Frontal cortex (tissue), 4 donors: ENCODE results near the gene CTU1. TPM values are rescaled to one million over a fixed set of nuclear protein-coding genes. Genes with fewer than 3 reads are reported as not detected.

ENCODE experiments used
- DNase-seq, 2 donors: peaks; one replicate each; pipeline ENCODE4 v3.0.0; 2012; ENCODE audit warnings: low spot score in 2 of 2
- FAIRE-seq: peaks from 2 replicates; lab custom pipeline; 2012; peaks lifted over from hg19 to GRCh38; lab: Jason Lieb, UNC
- total RNA-seq: library from RNA; depleted of rRNA; stranded (reverse); fragments of >200 nt; gene quantifications from one replicate; pipeline ENCODE4 v1.2.3, GENCODE V29; 2014
- donor health status: control.
- donor health status: control.
- donor health status: control.

CTU1 gene
- total RNA-seq, 1 donor from 2014 or later = 4.1 TPM

DNA sequence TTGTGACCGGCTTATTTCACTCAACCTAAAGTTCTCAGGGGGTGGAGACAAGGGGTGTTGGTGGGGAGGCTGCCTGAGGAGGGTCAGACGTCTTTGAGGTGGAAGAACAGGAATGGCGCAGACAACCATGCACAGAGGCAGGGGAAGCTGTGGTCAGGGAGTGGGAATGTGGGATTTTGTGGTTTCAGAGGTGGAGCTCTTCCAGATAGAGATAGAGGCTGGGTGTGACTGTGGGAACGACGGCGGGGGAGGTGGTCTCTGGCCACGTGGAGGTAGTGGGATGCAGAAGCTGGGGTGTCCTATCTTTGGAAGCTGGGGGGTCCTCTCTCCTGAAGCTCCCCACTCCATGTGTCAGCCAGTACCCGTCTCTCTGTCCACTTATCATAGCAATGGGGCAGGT lies 17.7 kb downstream of the CTU1 start:
- no peak for DNase-seq
- no peak for FAIRE-seq

DNA sequence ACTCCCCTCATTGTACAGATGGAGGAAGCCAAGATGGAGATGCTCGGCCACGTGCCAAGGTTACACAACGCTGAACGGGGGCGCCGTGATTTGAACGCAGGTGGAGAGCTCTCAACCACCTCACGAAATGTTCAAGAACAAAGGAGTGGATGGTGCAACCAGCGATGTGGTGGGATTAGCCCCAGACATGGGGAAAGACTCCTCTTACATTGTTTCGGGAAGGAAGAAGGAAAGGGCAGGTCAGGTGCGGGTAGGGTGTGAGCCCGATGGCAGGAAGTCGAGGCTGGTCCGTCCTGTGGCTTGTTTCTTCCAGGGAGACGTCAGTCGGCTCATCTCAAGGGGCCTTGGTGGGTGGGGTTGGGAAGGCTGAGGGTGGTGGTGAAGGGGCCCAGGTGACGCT lies 18.4 kb downstream of the CTU1 start:
- DNase-seq = no peak
- FAIRE-seq = no peak

DNA sequence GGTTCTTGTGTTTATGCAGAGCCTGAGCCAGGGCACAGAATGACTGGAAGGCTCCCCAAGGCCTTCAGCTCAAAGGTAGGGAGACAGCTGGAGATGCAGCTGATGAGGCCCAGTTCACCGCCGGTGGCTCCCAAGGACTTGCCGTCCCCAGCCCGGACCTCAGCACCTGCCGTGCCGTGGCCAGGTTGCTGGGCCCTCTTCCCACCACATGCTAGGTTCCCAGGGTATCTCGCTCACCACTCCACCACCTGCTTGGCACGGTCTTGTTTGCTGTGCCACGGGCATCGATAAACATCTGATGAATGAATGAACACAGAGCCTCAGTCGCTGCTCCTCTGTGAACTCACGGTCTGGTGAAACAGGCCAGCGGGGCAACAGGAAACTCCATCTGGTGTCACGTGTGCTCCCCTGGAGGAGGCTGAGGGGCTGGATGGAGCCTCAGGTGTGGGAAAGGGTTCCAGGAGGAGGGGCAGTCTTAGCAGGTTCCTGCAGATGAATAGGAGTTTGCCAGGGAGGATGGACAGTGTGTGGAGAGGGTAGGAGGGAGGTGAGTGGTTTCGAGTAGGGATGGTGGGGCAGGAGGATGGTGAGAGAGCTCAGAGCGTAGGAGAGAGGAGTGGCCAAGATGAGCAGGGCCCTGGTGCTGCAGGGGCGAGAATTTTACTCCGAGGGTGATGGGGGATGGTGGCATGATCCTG lies 21.9 kb downstream of the CTU1 start:
- FAIRE-seq = no peak
- no peak for DNase-seq

DNA sequence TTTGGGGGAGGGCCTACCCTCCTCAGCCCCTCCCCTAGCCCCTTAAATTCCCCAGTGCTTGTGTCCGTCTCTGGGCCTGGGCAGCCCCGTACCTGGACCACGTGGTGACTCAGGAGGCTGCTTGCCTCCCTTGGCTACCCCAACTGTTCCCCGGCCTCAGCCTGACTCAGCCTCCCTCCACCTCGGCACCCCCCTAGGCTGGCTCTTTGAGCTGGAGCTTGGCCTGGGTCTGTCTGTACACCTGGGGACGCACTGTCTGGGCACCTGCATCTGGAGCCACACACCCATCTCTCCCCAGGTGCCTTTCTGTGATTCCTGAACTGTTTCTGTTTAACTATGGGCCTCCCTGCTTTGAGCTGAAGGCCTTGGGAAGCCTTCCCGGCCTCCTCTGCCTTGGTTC lies 23.7 kb downstream of the CTU1 start:
- no peak for FAIRE-seq
- DNase-seq = no peak

DNA sequence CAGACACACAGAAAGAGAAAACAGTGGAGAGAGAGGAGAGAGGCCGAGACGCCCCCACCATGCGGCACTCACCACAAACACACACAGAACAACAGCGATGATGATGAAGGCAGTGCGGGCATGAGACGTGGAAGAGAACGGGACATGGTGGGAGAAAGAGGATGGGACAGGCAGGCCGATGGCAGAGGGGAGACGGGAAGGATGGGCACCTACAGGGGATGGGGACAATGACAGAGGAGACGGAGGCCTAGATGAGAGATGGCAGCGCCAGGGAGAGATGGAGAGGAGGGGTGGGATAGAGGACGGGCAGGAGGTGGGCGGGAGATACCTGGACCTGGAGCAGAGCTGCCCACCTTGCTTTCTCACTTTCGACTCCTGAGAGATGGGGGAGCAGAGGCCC lies 24.4 kb downstream of the CTU1 start:
- DNase-seq (no peak), FAIRE-seq (no peak)

DNA sequence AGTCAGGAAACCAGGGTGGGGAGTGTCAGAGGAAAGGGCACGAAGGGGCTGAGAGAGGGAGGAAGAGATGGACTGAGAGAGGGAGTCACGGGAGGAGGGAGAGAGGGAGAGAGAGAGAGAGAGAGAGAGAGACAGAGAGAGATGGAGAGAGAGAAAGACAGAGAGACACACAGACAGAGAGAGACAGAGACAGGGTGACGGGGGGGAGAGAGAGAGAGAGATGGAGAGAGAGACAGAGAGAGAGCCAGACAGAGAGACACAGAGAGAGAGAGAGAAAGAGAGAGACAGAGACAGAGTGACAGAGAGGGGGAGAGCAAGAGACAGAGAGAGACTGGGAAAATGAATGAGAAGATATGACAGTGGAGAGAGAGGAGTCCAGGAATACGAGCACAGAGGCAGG lies 25.0 kb downstream of the CTU1 start:
- no peak for DNase-seq

DNA sequence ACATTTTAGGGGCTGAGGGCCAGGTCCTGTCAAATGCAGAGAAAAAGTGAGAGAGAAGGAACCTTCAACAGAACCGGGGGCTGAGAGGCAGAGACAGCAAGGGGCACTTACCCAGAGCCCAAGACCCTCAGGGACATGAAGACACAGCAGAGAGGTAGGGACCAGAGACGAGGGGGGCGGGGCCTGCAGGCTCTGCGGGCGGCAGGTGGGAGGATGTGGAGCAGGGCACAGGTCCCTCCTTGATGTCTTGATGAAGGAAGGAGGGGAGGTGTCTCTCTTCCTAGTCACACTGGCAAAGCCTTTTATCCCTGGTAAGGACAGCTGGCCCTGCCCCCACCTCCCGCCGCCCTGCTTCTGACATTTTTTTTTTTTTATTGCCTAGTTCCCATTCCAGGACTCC lies 25.6 kb downstream of the CTU1 start, which contains the start of gene KLK14:
KLK14 (minus strand) TSS at position 277 of the 400 bp plus-strand sequence; CDS start at position 4, 273 bp downstream.
- no peak for FAIRE-seq

More for the DNA sequence above, 25.0 kb downstream of the CTU1 start:
- FAIRE-seq = no peak

DNA sequence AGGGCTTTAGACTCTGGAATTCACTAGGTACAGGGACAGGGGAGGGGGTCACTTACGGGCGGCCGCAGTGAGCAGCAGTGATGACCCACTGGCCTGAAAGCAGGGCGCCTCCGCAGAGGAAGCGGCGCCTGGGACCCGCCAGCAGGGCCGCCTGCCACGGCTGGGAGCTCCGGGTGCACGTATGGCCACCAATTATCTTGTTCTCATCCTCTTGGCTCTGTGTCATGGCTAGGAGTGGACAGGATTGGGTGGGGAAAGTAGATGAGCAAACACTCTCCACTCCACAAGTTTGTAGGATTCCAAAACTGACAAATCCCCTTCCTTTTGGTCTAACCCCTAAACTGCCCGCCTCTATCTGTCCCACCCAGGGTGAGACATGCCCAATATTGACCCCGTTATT lies 26.7 kb downstream of the CTU1 start:
- no peak for FAIRE-seq
- DNase-seq = no peak

More for the DNA sequence above, 25.6 kb downstream of the CTU1 start, which contains the start of gene KLK14:
- DNase-seq = no peak

DNA sequence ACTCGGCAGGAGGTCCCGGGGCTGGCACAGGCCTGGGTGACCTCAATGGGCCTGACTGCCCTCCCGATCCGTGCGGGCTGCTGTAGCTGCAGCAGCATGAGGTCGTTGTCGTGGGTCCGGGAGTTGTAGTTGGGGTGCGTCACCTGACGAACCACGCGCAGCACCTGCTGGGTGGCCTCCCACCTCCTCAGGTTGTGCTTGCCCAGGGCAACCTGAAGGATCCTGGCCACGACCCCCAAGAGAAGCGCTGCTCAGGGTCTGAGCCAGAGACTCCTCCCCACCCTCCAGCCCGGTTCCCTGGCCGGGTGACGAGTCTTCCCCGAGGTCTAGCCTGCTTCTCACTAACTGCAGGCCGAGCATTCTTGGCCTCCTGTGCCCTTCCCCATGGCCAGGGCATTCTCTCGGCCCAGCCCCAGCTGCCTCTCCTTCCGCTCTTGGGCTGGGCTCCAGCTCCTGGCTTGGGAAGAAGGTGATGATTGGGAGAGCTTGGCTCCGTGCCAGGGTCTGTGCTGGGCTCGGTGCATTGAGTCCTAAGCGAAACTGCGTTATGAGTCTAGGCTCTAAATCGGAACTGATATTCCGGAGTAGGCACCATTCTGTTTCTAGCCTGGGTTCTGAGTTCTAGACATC lies 28.6 kb downstream of the CTU1 start:
- DNase-seq (no peak), FAIRE-seq (no peak)

DNA sequence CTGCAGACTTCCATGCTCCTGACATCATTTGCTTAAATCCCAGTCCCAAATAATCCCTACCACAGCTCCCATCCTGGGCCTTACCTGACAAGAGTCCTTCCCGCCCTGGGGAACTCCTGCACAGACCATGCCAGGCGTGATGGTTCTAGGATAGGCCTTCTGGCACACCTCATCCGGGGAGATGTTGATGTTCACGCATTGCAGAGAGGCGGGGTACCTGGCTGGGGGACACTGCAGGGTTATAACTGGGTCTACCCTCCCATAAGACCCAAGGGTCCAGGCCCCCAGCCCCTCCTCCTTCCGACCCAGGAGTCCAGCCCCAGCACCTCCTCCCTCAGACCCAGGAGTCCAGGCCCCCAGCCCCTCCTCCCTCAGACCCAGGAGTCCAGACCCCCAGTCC lies 29.5 kb downstream of the CTU1 start:
- no peak for DNase-seq
- no peak for FAIRE-seq

DNA sequence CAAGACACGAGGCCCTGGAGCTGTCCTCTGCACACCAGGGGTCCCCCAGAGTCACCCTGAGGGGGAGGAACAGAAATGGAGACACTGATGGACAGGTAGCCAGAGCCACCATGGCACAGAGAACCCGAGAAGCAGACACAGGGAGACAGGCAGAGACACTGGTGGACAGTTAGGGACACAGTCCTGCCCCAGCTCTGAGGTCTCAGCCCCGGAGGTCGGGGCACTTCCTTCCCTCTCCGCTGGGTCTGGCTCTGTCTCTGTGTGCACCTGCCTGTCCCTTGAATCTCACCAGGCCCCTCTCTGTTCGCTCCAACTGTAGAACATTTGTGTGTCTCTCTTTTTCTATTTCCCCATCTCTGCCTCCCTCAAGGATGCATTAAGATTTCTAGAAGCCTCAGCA lies 30.1 kb downstream of the CTU1 start:
- FAIRE-seq = no peak
- DNase-seq = no peak

DNA sequence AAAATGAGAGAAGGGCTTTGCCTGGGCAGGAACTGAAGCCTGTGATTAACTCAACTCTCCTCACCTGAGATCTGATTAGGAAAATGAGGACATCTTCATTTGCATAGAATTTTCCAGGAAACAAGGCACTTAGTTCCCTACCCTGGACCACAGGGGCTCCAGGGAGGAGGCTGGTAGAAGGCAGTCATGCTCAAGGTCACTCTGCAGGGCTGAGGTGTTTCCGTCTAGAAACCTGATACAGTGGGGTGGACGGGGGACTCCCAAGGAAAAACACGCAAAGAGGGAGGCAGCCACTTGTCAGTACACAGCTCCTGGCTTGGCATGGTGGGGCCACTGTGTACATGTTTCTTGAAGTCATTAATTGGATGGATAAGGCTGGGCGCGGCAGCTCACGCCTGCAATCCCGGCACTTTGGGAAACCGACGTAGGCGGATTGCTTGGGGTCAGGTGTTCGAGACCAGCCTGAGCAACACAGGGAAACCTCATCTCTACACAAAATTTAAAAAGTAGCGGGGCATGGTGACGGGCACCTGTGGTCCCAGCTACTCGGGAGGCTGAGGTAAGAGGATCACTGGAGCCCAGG lies 31.5 kb downstream of the CTU1 start:
- no peak for DNase-seq
- FAIRE-seq = no peak

DNA sequence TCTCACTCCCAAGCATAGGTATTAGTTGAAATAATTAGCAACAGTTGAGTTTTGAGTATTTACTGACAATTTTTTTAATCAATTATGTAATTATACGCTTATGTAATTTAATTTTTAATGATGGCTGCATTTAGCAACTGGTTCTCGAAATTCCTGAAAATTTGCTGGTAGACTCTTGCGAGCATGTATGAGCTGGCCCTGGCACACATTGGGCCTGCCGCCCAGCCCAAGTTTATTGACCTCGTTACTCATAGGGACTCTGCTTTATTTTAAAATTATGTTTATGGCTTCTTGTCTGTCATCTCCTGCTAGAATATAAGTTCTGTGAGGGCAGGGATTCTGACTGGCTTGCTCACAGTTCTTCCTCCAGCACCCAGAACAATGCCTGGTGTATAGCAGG lies 32.2 kb downstream of the CTU1 start:
- no peak for DNase-seq
- no peak for FAIRE-seq

DNA sequence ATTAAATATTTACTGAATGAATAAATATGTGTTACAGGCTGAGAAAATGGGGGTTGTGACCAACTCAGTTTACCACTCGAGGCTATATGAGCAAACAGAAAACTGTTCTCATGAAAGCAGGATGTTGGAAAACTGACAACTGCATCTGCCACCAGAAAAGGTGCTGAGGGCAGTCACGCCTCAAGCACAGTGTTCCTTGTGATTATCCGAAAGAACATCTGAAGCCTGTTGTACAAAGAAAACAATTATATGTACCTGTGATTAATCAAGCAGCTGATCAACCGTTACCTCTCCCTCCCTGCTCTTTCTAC lies 37.2 kb downstream of the CTU1 start:
- FAIRE-seq (no peak), DNase-seq (no peak)

DNA sequence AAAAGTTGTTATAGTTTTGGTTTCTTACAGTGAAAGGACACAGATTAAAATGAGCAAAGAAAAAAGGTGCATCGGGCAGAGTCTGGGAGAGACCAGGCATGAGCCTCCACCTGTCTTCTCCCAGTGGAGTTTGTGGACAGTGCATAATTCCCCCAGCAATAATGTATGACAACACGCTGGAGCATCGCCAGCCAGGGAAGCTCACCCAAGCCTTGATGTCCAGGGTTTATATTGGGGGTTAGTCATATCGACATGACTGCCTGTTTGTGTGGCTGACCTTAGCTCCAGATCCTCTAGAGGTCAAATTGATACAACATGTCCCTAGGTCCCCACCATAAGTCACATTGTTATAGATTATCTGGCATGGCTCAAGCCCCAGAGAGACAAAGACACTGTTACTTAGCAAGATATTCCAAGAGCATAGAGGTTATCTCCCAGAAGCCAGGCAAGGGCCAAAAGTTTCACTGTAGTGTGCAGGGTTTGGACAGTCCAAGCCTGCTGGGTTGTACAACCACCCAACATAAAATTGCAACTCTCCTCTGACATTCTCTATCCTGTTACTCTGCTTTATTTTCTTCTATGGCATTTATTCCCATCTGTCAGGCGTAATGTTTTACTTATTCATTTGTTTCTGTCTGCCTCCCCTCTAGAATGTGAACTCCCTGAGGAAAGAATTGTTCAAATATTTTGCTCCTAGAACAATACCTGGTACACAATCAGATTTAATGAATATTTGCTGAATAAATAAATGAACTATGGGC lies 37.7 kb downstream of the CTU1 start:
- FAIRE-seq (no peak), DNase-seq (no peak)

DNA sequence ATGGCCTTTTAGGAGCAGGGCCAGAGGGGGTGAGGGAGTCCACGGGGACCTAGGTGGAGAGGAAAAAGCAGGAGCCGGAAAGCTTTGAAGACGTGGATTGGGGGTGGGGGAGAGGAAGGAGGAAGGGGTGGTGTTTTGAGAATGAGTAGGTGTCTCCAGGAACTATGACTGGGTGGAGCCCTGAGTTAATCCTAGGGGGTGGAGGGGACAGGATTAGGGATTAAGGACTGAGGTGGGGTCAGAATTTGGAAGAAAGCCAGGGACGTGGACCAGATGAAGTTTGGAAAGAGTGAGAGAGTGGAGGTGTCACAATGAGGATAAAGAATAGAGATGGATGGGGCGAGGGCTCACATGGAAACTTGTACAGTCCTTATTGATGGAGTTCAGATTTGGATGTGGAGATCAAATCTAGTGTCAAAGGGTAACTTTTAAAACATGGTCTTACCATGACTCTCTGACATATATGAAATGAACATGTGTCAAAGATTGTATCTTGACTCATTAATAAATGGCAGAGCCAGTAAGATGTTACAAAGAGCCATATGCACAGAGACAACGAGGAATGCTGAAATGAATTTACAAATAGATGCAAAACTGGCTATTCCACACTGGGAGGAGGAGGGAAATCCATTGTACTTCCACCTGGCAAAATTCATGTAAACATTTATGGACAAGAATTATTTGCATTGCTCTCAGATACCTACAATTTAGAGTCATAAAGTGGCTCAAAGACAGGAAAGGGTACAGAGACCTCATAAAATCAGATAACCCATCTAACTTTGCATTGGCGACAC lies 41.6 kb downstream of the CTU1 start:
- no peak for FAIRE-seq
- DNase-seq = no peak

DNA sequence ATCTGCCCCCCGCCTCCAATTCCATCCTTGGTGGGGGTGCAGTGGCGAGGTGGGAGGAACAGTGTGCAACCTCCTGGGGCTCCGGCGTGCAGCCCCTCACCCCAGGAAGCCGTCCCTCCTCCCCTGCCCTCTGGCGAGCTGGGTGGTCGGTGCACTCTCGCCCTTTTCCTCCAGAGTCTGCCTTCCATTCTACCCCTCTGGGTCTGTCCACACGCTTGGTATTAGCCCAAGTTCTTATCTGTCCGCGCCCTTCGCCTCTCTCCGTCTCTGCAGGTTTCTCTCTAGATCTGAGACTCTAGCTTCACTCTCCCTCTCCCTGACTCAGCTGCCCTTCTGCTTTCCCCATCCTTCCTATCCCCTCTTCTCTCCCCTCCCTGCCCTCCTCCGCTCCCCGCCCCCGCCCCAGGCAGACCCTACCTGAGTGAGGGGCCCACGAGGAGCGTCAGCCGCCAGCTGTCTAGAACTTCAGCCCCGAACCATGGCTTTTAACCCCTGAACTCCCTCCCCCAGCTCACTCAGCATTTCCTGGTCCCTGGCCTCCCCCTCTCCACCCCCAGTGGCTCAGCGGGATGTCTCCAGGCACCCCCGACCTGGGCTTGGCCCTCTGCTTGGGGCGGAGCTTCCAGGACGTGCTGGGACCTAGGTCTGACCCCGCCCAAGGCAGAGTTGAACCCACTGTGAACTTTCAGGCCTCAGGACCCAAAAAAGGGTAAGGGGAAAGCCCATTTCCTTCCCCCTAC lies 42.8 kb downstream of the CTU1 start:
- no peak for DNase-seq
- no peak for FAIRE-seq

DNA sequence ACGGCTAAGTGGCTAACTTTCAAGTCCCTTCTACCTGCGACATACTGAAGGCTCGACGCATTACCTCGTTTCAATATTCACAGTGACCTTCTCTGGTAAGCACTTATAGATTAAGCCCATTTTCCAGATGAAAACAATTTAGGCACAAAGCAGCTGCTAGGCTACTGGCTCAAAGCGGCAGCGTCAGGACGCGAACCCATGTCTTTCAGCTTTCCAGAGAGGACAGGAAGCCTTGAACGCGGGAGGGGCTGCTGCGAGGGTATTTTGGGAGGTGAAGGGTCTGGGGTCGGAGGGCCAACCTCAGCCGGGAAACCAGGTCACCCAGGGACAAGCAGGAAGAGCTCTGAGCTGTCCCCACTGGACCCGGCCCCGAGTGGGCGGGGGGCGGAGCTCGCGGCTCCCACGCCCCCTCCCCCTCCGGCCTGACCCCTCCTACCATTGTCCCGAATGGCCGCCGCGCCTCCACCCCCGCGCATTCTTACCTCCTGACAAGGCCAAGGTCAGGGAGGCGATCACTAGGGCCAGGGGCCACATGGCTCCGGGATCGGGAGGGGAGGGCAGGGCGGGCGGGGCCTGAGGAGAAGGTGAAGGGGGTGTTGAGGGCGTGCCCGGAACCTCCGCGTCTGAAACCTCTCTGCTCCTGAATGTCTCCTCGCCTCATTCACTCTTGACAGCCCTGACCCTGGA lies 43.5 kb downstream of the CTU1 start, which contains the start of gene KLK13:
KLK13 (minus strand) TSS at position 559 of the 687 bp plus-strand sequence; CDS start at position 534, 25 bp downstream.
- FAIRE-seq (no peak), DNase-seq (no peak)

DNA sequence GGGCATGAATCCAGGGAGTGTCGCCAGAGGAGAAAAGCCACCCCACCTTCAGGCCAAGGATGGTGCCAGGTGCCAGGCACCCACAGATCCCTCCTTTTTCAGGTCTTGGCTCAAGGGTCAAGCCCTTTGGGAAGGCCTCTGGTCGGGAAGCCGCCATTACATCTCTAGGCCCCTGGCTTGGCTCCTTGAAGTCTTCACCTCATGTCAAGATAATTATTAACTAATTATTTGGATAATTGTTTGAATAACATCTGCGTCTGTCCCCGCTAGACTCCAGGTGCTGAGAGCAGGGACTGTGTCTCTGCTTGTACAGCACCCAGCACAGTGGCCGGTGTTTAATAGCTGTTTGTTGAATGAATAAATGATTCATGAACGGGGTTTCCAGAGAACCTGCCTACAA lies 44.5 kb downstream of the CTU1 start:
- FAIRE-seq = no peak
- no peak for DNase-seq
